Activated CD8-positive, alpha-beta memory T cell treated with anti-CD3 and anti-CD28 coated beads for 24 hours (primary cell): Measurements from ENCODE around the gene RHOD.

Experiments used
- DNase-seq: peaks from one replicate; pipeline ENCODE4 v3.0.0-alpha.2; 2020

The RHOD gene

GRCh38 chr11:67117672-67118180, 61.1 kb downstream of the RHOD start:
- DNase-seq = peak; percentile 81

GRCh38 chr11:67118181-67118766, 61.6 kb downstream of the RHOD start:
- peak; percentile 87 for DNase-seq

GRCh38 chr11:67118801-67119584, 62.3 kb downstream of the RHOD start, which contains the start of gene KDM2A:
Gene KDM2A, plus strand, starts transcription at chr11:67119263. Its CDS starts 2,054 bp downstream, at chr11:67121317.
- DNase-seq = peak; percentile 96

GRCh38 chr11:67119585-67120391, 63.1 kb downstream of the RHOD start:
- peak; percentile 68 for DNase-seq

- DNase-seq = no peak
These were observed 63.8 kb downstream of the RHOD start for GRCh38 chr11:67120456-67120855.

- DNase-seq = no peak
These were observed 64.4 kb downstream of the RHOD start for GRCh38 chr11:67120881-67121710.
